Measurements from ENCODE around the gene ABI3BP. TPM values are rescaled to one million over a fixed set of nuclear protein-coding genes. Genes with fewer than 3 reads are reported as not detected.

ABI3BP gene
- total RNA-seq, 1 donor from 2014 or later = 23.6 TPM

DNA sequence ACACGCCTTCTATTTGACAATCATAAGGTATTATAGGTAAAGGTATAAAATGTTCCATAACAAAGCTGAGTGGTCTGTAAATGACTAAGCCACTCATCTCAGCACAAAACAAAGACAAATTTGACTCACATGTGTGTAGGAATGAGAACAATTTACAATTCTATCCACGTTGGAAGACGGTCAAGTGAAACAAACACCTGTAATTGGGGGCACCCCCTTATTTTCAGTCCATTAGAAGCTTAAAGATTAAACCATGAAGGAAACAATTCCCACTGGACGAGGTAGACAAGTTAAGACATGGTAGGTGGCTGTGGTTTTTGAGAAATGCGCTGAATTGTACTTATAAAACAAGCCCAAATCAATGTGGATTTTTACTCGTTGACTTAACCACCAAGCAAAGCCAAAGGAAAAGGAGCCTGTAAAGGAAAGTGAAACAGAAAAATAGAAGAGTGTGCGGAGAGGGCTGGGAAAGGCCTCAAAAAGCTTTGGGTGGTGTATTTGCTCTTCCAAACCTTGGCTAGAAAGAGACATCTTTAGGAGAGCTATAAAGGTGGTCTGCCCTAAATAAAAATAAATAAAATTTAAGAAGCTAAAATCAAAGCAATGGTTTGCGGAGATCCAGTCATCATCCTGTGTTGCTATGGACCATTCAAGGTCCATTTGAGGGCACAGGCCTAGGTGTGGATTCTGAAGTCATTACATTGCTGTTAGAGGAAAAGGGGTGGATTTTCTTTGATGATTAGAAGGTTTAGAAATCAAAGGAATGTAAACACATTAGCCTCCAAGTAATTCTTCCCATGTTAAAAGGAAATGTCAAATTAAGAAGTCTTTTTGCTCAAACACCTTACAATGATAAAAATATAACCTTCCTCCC is 148.9 kb downstream of the ABI3BP start:
- Histone ChIP-seq H3K4me1 (no peaks in the 10 kb centered on the region), H3K4me3 (no peak overlapping the region), H3K27ac (replicated peaks) (no peak overlapping the region), H3K36me3 (no peaks in the 10 kb centered on the region), H3K27me3 (ENCODE audit: low read depth) (no peaks in the 10 kb centered on the region), H3K9me3 (replicated peaks) (no peaks in the 10 kb centered on the region)
- TF ChIP-seq, protein P1, sequence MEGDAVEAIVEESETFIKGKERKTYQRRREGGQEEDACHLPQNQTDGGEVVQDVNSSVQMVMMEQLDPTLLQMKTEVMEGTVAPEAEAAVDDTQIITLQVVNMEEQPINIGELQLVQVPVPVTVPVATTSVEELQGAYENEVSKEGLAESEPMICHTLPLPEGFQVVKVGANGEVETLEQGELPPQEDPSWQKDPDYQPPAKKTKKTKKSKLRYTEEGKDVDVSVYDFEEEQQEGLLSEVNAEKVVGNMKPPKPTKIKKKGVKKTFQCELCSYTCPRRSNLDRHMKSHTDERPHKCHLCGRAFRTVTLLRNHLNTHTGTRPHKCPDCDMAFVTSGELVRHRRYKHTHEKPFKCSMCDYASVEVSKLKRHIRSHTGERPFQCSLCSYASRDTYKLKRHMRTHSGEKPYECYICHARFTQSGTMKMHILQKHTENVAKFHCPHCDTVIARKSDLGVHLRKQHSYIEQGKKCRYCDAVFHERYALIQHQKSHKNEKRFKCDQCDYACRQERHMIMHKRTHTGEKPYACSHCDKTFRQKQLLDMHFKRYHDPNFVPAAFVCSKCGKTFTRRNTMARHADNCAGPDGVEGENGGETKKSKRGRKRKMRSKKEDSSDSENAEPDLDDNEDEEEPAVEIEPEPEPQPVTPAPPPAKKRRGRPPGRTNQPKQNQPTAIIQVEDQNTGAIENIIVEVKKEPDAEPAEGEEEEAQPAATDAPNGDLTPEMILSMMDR (IDR thresholded peaks at IDR 0.05; ENCODE audit: borderline replicate concordance) = no peak
- DNase-seq = no peak
- intact Hi-C loops (cut with micrococcal nuclease) = no loop called here

DNA sequence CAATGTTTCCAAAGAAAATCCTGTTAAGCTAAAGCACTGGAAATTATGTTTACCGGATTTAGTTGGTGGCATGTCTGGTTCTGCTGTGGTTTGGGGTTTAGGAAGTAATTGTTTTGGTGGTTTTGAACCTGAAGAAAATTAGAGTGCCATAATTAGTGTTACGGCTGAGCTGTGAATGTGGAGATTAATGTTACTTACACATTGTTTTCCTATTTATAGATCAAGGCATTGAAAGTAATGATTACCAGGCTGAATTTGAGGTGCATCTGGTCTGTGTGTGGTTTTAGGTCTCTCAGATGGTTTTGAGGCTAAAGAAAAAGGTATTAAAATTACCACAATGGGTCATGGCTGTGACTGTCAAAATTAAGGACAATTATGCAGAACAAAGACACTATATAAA is 155.1 kb downstream of the ABI3BP start:
- DNase-seq = no peak
- H3K27me3 ChIP-seq (ENCODE audit: low read depth) = no peaks in the 10 kb centered on the region
- no peak overlapping the region for H3K27ac ChIP-seq (replicated peaks)
- no peaks in the 10 kb centered on the region for H3K36me3 ChIP-seq
- intact Hi-C loops (cut with micrococcal nuclease) = no loop called here
- H3K4me1 ChIP-seq = no peaks in the 10 kb centered on the region
- TF ChIP-seq, protein P1 (IDR thresholded peaks at IDR 0.05; ENCODE audit: borderline replicate concordance) = no peak
- H3K4me3 ChIP-seq = no peak overlapping the region
- no peaks in the 10 kb centered on the region for H3K9me3 ChIP-seq (replicated peaks)

- DNase-seq = no peak
- Histone ChIP-seq H3K27ac (replicated peaks) (no peak overlapping the region), H3K9me3 (replicated peaks) (no peaks in the 10 kb centered on the region), H3K4me3 (no peak overlapping the region), H3K4me1 (no peaks in the 10 kb centered on the region), H3K27me3 (ENCODE audit: low read depth) (no peaks in the 10 kb centered on the region), H3K36me3 (no peaks in the 10 kb centered on the region)
- TF ChIP-seq, protein P1 (IDR thresholded peaks at IDR 0.05; ENCODE audit: borderline replicate concordance) = no peak
- intact Hi-C loops (cut with micrococcal nuclease) = no loop called here
Observed at GRCh38 chr3:100836661-100837060, 156.6 kb downstream of the ABI3BP start.

DNA sequence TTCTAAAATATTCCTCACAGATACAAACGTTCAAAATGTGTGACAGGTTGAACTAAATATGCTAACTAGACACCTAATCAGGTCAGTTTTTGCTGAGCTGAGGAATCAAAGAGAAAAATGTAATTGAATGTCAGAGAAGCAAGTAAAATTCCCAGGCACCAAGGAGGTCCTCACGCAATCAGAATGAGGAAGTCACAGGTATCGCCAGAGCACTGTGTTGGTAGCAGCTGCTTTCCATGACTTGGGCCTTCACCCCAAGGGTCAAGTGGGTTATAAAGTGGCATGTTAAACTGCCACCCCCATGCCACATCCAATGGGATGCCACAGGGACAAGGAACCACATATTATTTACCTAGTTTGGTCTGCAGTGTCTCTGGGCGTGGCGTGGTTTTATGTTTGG is 158.9 kb downstream of the ABI3BP start:
- intact Hi-C loops (cut with micrococcal nuclease) = no loop called here
- Histone ChIP-seq H3K36me3 (no peaks in the 10 kb centered on the region), H3K9me3 (replicated peaks) (no peaks in the 10 kb centered on the region), H3K4me3 (no peak overlapping the region), H3K27me3 (ENCODE audit: low read depth) (no peaks in the 10 kb centered on the region), H3K4me1 (no peaks in the 10 kb centered on the region), H3K27ac (replicated peaks) (no peak overlapping the region)
- no peak for DNase-seq
- TF ChIP-seq, protein P1 (IDR thresholded peaks at IDR 0.05; ENCODE audit: borderline replicate concordance) = no peak

DNA sequence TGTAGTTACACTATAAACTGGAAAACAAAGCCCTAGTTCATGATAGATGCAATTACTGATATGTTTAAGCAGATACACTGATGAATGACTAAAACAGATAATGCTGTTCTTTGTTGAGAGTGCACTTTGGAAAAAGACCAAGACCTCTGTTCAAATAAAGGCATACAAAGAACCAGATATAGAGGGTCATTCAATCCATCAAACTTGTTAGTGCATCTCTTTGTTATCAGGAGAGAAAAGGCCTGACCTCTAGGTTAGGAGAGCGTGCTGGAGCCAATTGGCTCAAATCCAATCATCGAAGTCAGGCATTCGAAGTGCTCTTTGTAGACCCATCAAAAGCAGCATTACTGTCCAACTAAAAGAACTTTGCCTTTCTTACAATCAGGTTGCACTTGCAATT is 159.7 kb downstream of the ABI3BP start:
- Histone ChIP-seq H3K36me3 (no peaks in the 10 kb centered on the region), H3K9me3 (replicated peaks) (no peaks in the 10 kb centered on the region), H3K27me3 (ENCODE audit: low read depth) (no peaks in the 10 kb centered on the region), H3K4me1 (no peaks in the 10 kb centered on the region), H3K27ac (replicated peaks) (no peak overlapping the region), H3K4me3 (no peak overlapping the region)
- DNase-seq = no peak
- intact Hi-C loops (cut with micrococcal nuclease) = no loop called here
- TF ChIP-seq, protein P1 (IDR thresholded peaks at IDR 0.05; ENCODE audit: borderline replicate concordance) = no peak
